Measurements from ENCODE around the gene TMPRSS13. TPM values are rescaled to one million over a fixed set of nuclear protein-coding genes. Genes with fewer than 3 reads are reported as not detected.

TMPRSS13 gene
- total RNA-seq, 3 donors from 2014 or later (not counting 1 experiment from before 2014, with no cell fraction given), result 1.6 to 1.8 (median 1.8) TPM

DNA sequence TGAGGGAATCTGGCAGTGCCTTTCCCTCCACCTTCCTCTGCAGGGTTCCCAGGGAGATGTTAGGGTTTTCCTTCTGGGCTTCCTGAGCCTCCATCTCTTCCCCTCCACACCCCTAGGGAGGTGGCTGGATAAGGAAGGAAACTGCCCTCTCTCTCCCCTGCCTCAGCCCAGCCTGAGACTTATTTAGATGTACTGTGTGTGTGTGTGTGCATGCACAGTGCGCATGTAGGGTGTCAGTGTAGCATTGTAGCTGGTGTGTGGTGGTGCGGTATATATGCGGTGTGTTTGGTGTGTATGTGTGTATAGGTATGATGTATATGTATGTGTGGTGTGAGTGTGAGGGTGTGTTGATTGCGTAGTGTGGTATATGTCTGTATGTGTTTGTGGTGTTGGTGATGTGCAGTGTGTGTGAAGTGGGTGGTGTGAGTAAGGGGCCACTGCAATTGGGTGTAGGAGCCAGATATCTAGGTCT lies 54.3 kb downstream of the TMPRSS13 start:
- peaks cover 15 to 36% of the 10 kb centered on the region in 2 donors for H3K4me1 Mint-ChIP-seq
- no peak overlapping the region for H3K4me3 ChIP-seq (ENCODE audit: low read length)
- no peak for TF ChIP-seq CTCF (IDR thresholded peaks at IDR 0.05)
- DNase-seq (no peak), ATAC-seq (peak in 2 of 3 donors; percentile 55 to 60)
- H3K9me3 ChIP-seq (ENCODE audit: control insufficient read depth, insufficient read depth, low read length), result no peaks in the 10 kb centered on the region
- H3K4me3 Mint-ChIP-seq, result peak overlapping the region; percentile 0
- H3K27me3 Mint-ChIP-seq (ENCODE audit: low read depth in 2 of 2), result peaks cover 58 to 74% of the 10 kb centered on the region in 2 donors
- H3K36me3 Mint-ChIP-seq, result no peaks in the 10 kb centered on the region
- H3K4me1 ChIP-seq (ENCODE audit: control insufficient read depth, insufficient read depth, low read length), result peaks cover 40% of the 10 kb centered on the region
- H3K36me3 ChIP-seq (ENCODE audit: control insufficient read depth, insufficient read depth, low read length), result no peaks in the 10 kb centered on the region
- peaks cover 35% of the 10 kb centered on the region for H3K27me3 ChIP-seq (ENCODE audit: control insufficient read depth, insufficient read depth, low read length)
- WGBS (ENCODE audit: insufficient coverage), result 83% methylated on average over 4 of the region's 4 CpGs
- no peaks in the 10 kb centered on the region for H3K9me3 Mint-ChIP-seq
- intact Hi-C loops (cut with micrococcal nuclease), result no loop called here
- no peak overlapping the region for H3K27ac ChIP-seq (ENCODE audit: low read length)
- no peak overlapping the region for H3K27ac Mint-ChIP-seq

DNA sequence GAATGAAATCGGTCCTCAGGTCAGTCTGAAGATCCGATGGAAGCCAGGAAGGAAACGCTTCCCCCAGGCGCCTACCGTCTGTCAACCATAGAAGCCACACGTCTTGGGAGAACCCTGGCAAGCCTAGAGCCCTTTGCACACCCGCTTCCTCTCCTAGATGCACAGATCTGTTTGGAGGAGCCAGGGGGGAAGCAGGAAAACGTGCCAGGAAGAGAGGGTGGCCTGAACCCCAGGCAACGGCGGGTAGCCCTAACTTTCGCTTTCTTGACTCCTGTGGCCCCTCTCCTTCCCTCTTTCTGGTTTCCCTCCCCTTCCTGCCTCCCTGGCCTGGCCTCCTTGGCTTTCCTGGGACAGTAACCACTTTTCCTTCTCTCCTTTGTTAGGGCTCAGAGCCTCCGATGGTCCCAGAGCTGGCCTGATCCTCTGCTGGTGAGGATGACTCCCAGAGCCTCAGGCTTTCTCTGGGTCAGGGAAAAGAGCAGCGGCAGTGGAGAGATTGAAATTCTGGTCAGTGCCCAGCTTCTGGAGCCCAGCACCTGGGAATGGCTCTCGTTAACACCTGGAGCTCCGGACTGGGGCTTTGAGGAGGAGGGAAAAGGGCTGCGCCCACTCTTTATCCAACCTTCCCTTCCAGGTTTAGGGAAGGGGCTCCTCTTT lies 54.8 kb downstream of the TMPRSS13 start:
- H3K27ac ChIP-seq (ENCODE audit: low read length), result no peak overlapping the region
- Mint-ChIP-seq H3K27me3 (ENCODE audit: low read depth in 2 of 2) (peaks cover 55 to 69% of the 10 kb centered on the region in 2 donors), H3K4me1 (peaks cover 15 to 36% of the 10 kb centered on the region in 2 donors), H3K27ac (no peak overlapping the region), H3K9me3 (no peaks in the 10 kb centered on the region), H3K36me3 (no peaks in the 10 kb centered on the region), H3K4me3 (no peak overlapping the region)
- DNase-seq (no peak), ATAC-seq (no peak)
- peaks cover 35% of the 10 kb centered on the region for H3K27me3 ChIP-seq (ENCODE audit: control insufficient read depth, insufficient read depth, low read length)
- WGBS (ENCODE audit: insufficient coverage), result 25% methylated on average over 14 of the region's 16 CpGs
- no peaks in the 10 kb centered on the region for H3K36me3 ChIP-seq (ENCODE audit: control insufficient read depth, insufficient read depth, low read length)
- H3K4me1 ChIP-seq (ENCODE audit: control insufficient read depth, insufficient read depth, low read length), result peaks cover 40% of the 10 kb centered on the region
- H3K4me3 ChIP-seq (ENCODE audit: low read length), result no peak overlapping the region
- H3K9me3 ChIP-seq (ENCODE audit: control insufficient read depth, insufficient read depth, low read length), result no peaks in the 10 kb centered on the region
- no peak for TF ChIP-seq CTCF (IDR thresholded peaks at IDR 0.05)
- intact Hi-C loops (cut with micrococcal nuclease), result no loop called here

DNA sequence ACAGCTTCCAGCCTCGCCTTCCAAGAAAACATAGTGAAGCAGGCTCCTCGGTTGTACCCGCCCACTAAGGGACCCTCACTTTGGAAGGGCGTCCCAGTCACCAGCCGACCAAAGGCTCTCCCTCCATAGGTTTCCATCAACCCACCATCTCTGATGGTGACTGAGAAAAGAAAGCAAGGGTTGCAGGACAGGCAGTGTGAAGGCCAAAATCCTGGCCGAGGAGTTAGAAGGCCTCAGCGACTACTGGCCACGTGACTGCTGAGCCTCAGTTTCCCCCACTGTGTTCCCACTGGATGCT lies 55.4 kb downstream of the TMPRSS13 start:
- Mint-ChIP-seq H3K27ac (no peak overlapping the region), H3K36me3 (no peaks in the 10 kb centered on the region), H3K4me3 (no peak overlapping the region), H3K27me3 (ENCODE audit: low read depth in 2 of 2) (peaks cover 51 to 64% of the 10 kb centered on the region in 2 donors), H3K9me3 (no peaks in the 10 kb centered on the region), H3K4me1 (peaks cover 15 to 36% of the 10 kb centered on the region in 2 donors)
- H3K27ac ChIP-seq (ENCODE audit: low read length), result no peak overlapping the region
- ATAC-seq (no peak), DNase-seq (no peak)
- H3K4me1 ChIP-seq (ENCODE audit: control insufficient read depth, insufficient read depth, low read length), result peaks cover 40% of the 10 kb centered on the region
- 79% methylated on average over 8 of the region's 8 CpGs for WGBS (ENCODE audit: insufficient coverage)
- no peak overlapping the region for H3K4me3 ChIP-seq (ENCODE audit: low read length)
- TF ChIP-seq CTCF (IDR thresholded peaks at IDR 0.05), result no peak
- no peaks in the 10 kb centered on the region for H3K36me3 ChIP-seq (ENCODE audit: control insufficient read depth, insufficient read depth, low read length)
- peaks cover 35% of the 10 kb centered on the region for H3K27me3 ChIP-seq (ENCODE audit: control insufficient read depth, insufficient read depth, low read length)
- intact Hi-C loops (cut with micrococcal nuclease), result no loop called here
- H3K9me3 ChIP-seq (ENCODE audit: control insufficient read depth, insufficient read depth, low read length), result no peaks in the 10 kb centered on the region

Measured in natural killer cell (primary cell).